Osteocyte (in vitro differentiated cells): ENCODE results near the gene TMPRSS6. TPM values are rescaled to one million over a fixed set of nuclear protein-coding genes. Genes with fewer than 3 reads are reported as not detected.

Experiments
- DNase-seq: peaks from one replicate; pipeline ENCODE4 v3.0.0; 2021; ENCODE audit warnings: mixed read lengths; ENCODE audit not compliant: unreplicated experiment; ENCODE audit errors: extremely low spot score
- H3K27ac Mint-ChIP-seq: one replicate; pipeline ENCODE4 v1.8.0; 2021; ENCODE audit warnings: mild to moderate bottlenecking, mixed read lengths; ENCODE audit not compliant: unreplicated experiment
- H3K27me3 Mint-ChIP-seq: one replicate; pipeline ENCODE4 v1.8.0; 2021; ENCODE audit warnings: mixed read lengths; ENCODE audit not compliant: unreplicated experiment
- H3K36me3 Mint-ChIP-seq: one replicate; pipeline ENCODE4 v1.8.0; 2021; ENCODE audit warnings: mixed read lengths; ENCODE audit not compliant: unreplicated experiment
- H3K4me1 Mint-ChIP-seq: one replicate; pipeline ENCODE4 v1.8.0; 2021; ENCODE audit warnings: mixed read lengths; ENCODE audit not compliant: unreplicated experiment
- H3K4me3 Mint-ChIP-seq: one replicate; pipeline ENCODE4 v1.8.0; 2021; ENCODE audit warnings: mild to moderate bottlenecking, moderate library complexity, mixed read lengths; ENCODE audit not compliant: unreplicated experiment
- H3K9me3 Mint-ChIP-seq: one replicate; pipeline ENCODE4 v1.8.0; 2021; ENCODE audit warnings: mixed read lengths; ENCODE audit not compliant: unreplicated experiment
- CTCF ChIP-seq: fragments of 200-600 bp; sonication (generic); IDR thresholded peaks from 2 replicates; pipeline ENCODE4 v1.5.0; 2021; ENCODE audit warnings: antibody characterized with exemption, mild to moderate bottlenecking, moderate library complexity
- total RNA-seq: library from RNA; stranded (reverse); gene quantifications from 2 replicates; pipeline ENCODE4 v1.2.1, GENCODE V29; 2021

The TMPRSS6 gene
- total RNA-seq, 1 donor from 2014 or later: not detected

GRCh38 chr22:37148031-37148651 lies 38.6 kb upstream of the TMPRSS6 start:
- Mint-ChIP-seq H3K4me1 (no peaks in the 10 kb centered on the region), H3K4me3 (no peak overlapping the region), H3K27me3 (peaks cover 38% of the 10 kb centered on the region), H3K36me3 (no peaks in the 10 kb centered on the region), H3K27ac (no peak overlapping the region), H3K9me3 (peaks cover 17% of the 10 kb centered on the region)
- DNase-seq: no peak
- TF ChIP-seq CTCF: no peak

GRCh38 chr22:37147186-37147990 lies 37.9 kb upstream of the TMPRSS6 start:
- no peak for DNase-seq
- Mint-ChIP-seq H3K9me3 (peaks cover 17% of the 10 kb centered on the region), H3K27me3 (peaks cover 36% of the 10 kb centered on the region), H3K4me1 (no peaks in the 10 kb centered on the region), H3K4me3 (no peak overlapping the region), H3K27ac (no peak overlapping the region), H3K36me3 (no peaks in the 10 kb centered on the region)
- TF ChIP-seq CTCF: no peak

DNA sequence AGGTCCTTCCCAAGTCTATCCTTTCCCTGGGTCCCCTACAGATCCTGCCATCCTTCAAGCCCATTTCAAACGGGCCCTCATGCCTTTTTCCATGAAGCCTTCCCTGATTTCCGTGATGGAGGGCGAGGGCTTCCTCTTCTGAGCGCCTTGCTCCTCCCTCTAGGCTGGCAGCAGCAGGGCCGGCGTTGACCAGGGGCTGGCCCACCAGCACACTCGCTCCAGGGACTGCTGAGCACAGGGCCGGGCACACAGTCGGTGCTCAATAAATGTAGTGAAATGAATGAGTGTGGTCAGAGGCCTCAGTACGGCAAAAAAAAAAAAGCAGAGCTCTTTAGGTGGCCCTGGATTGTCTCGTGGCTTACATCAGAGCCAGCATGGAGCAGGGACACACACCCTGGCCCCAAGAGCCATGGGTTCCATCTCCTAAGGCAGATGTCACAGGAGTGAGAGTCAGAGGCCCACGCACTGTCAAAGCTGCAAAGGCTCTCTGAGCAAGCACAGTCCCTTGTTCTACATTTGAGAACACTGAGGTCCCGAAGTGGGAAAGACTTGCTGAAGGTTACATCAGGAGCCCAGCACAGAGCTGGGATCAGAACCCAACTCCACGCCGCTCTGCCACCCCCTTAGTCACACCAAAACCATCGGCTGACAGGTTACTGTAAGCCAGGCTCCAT lies 37.1 kb upstream of the TMPRSS6 start:
- H3K27me3 Mint-ChIP-seq: peaks cover 28% of the 10 kb centered on the region
- DNase-seq: no peak
- H3K4me1 Mint-ChIP-seq: no peaks in the 10 kb centered on the region
- H3K36me3 Mint-ChIP-seq: no peaks in the 10 kb centered on the region
- H3K27ac Mint-ChIP-seq: no peak overlapping the region
- peaks cover 11% of the 10 kb centered on the region for H3K9me3 Mint-ChIP-seq
- no peak for TF ChIP-seq CTCF
- no peak overlapping the region for H3K4me3 Mint-ChIP-seq

GRCh38 chr22:37146051-37146385 lies 36.5 kb upstream of the TMPRSS6 start:
- H3K27ac Mint-ChIP-seq: no peak overlapping the region
- no peaks in the 10 kb centered on the region for H3K4me1 Mint-ChIP-seq
- no peak for TF ChIP-seq CTCF
- no peak overlapping the region for H3K4me3 Mint-ChIP-seq
- peaks cover 22% of the 10 kb centered on the region for H3K27me3 Mint-ChIP-seq
- no peaks in the 10 kb centered on the region for H3K36me3 Mint-ChIP-seq
- no peak for DNase-seq
- H3K9me3 Mint-ChIP-seq: peaks cover 4% of the 10 kb centered on the region
